GM20000 (cell line): ENCODE data around the gene PCA3.

Experiments used
- DNase-seq: peaks from one replicate; pipeline ENCODE4 v3.0.0; 2012; ENCODE audit warnings: low spot score
- TF ChIP-seq, protein P1 (sequence below): IDR thresholded peaks from 2 replicates; pipeline ENCODE4 v1.5.1; 2012; ENCODE audit warnings: mild to moderate bottlenecking, control low read depth; ENCODE audit errors: extremely low read depth, missing control alignments

PCA3 gene

DNA sequence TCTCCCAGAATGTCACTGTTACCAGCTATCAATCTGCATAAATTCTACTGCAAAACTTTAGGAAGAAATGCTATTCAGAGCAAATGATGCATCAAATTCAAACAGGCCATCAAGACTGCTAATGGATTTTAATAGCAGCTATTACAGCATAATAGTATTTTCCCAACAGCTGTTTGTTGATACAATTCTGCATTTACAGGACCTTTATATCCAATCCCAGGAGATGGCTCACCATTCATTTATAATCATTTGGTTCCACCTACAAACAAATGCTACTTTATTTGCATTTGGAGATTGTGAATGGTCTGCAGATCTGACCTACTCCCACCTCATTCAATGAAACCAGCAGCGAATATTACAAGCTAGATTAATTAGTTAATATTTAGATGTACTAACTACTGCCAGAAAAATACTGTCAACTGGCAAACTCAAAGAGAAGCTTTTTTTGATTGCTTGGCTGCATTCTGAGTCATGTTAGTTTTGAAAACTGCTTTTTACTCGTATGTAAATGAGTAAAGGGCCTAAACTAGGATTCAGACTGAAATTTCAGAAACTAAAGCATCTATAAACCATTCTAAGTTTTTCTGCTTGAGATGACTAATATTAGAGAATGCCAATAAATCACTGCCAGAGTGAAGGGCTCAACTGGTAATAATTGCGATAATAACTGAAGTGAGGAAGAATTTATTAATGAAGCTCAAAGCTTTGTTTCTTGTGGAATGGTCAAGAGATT, 7.1 kb upstream of the PCA3 start:
- TF ChIP-seq, protein P1, sequence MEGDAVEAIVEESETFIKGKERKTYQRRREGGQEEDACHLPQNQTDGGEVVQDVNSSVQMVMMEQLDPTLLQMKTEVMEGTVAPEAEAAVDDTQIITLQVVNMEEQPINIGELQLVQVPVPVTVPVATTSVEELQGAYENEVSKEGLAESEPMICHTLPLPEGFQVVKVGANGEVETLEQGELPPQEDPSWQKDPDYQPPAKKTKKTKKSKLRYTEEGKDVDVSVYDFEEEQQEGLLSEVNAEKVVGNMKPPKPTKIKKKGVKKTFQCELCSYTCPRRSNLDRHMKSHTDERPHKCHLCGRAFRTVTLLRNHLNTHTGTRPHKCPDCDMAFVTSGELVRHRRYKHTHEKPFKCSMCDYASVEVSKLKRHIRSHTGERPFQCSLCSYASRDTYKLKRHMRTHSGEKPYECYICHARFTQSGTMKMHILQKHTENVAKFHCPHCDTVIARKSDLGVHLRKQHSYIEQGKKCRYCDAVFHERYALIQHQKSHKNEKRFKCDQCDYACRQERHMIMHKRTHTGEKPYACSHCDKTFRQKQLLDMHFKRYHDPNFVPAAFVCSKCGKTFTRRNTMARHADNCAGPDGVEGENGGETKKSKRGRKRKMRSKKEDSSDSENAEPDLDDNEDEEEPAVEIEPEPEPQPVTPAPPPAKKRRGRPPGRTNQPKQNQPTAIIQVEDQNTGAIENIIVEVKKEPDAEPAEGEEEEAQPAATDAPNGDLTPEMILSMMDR, result no peak
- DNase-seq, result no peak

DNA sequence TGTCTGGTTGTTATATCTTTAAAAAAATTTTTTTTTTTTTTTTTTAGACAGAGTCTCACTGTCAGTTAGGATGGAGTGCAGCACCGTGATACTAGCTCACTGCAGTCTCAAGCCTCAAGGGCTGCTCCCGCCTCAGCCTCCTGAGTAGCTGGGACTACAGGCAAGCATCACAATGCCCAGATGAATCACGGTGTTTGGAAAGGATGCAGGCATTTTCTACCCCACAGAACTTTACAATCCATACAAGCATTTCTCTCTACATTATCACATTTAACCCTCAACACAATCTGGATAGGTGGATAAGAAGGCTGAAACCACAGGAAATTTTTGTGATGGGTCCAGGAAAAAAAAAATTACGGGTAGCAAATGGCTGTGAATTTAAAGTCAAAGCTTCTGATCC, 5.8 kb upstream of the PCA3 start:
- TF ChIP-seq, protein P1, result no peak

DNA sequence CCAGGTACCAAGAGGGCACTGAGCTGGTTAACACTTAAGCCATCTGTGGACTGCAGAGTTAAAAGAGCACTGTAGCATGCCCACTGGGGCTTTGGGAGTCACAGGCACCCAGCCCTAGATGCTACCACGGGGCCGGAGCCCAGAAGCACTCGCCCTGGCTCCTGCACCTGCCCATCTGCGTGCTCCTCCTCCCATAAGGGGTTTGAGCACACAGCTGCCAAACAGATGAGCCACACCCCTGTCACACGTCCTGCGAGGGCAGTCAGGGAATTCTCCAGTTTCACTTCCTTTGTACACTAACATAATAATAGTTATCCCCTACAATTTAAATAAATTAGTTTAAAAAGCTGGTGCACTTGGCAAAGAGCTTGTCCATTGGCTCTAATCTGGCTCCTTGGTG, 4.5 kb upstream of the PCA3 start:
- no peak for DNase-seq
- TF ChIP-seq, protein P1, result no peak

More for the DNA sequence above, 5.8 kb upstream of the PCA3 start:
- DNase-seq, result no peak

DNA sequence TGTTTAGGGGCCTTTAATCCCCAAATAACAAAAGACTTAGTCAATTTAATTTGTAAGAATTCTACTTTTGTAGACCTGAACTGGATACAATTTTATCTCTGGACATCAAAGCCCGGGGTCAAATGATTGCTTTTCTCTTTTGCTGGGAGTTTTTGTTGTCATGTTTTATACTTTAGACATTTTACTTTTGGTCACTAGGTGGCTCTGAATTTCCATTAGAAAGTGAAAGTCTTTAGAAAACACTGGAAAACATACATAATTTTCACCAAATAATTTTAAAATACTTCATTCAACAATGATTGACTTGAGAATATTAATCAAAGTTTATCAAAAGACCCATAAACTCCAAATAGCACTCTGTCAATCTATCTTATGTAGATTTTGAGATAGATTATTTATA, 2.8 kb upstream of the PCA3 start:
- DNase-seq, result no peak

DNA sequence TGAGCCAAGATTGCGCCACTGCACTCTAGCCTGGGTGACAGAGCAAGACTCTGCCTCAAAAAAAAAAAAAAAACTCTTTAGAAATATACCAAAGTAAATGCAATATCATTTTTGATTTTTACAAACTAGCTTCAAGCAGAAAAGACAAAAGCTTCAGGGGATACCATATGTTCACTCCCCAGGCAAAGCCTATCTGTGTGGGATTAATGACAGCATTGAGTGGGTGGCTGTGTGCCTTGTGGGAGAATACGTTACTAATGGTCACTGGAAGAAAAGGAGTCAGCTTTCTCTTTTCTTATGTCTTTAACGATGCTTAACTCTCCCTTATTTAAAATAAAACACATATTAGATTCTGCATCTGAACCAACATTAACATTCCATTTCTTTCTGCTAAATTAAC, 1.9 kb downstream of the PCA3 start:
- TF ChIP-seq, protein P1, result no peak
- no peak for DNase-seq

More for the DNA sequence above, 2.8 kb upstream of the PCA3 start:
- TF ChIP-seq, protein P1, result no peak

DNA sequence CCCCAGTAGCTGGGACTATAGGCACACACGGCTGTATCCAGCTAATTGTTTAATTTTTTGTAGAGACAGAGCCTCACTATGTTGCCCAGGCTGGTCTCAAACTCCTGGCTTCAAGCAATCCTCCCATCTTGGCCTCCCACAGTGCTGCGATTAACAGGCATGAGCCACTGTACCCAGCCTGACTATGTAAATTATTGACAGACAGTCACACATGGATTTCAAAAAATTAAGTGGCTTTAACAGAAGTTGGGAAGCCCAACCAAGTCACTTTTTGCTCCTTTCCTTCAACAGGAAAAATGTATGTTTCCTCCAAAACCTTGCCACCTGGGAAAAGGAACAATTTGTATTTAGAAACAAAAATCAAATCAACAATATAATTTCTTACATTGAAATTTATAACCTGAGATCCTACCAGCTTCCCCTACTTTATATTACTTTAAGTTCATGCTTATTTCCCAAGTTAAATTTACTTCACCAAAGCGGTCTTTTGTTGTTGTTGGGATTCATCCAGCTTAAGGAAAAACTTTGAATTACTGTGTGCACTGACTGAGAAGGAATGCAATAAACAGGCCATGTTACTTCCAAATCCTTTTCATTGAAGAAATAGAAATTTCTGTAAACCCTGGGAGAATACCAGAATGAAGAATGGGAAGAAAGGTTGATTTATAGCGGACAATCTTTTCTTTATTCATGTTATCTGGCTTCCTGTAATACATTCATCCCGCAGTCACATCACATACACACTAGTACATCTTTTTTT, 8.6 kb downstream of the PCA3 start:
- DNase-seq, result no peak
- TF ChIP-seq, protein P1, result no peak

DNA sequence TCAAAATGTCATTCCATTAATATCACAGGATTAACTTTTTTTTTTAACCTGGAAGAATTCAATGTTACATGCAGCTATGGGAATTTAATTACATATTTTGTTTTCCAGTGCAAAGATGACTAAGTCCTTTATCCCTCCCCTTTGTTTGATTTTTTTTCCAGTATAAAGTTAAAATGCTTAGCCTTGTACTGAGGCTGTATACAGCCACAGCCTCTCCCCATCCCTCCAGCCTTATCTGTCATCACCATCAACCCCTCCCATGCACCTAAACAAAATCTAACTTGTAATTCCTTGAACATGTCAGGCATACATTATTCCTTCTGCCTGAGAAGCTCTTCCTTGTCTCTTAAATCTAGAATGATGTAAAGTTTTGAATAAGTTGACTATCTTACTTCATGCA, 20.6 kb downstream of the PCA3 start:
- TF ChIP-seq, protein P1, result no peak
- DNase-seq, result no peak
